Neural cell (in vitro differentiated cells): ENCODE results near the gene NEURL1. TPM values are rescaled to one million over a fixed set of nuclear protein-coding genes. Genes with fewer than 3 reads are reported as not detected.

Experiments
- H2AFZ ChIP-seq: fragments of 200-600, 300-800 bp; sonication (generic), shearing (Covaris generic); 2 replicates; pipeline ENCODE4 v1.6.0; 2014; ENCODE audit warnings: low read depth, mild to moderate bottlenecking, antibody characterized with exemption, low read length, moderate library complexity
- H3F3A ChIP-seq: fragments of 200-600 bp; shearing (Covaris generic); 2 replicates; pipeline ENCODE4 v1.6.1; 2016; ENCODE audit warnings: mild to moderate bottlenecking, moderate library complexity, mixed read lengths, antibody characterized with exemption, low read length; ENCODE audit not compliant: insufficient read depth, poor library complexity, severe bottlenecking
- H3K27ac ChIP-seq: fragments of 200-600, 300-800 bp; sonication (generic), shearing (Covaris generic); 2 replicates; pipeline ENCODE4 v1.5.1; 2014; ENCODE audit warnings: mild to moderate bottlenecking, low read length, moderate library complexity
- H3K27me3 ChIP-seq: fragments of 300-800, 200-600 bp; sonication (generic), shearing (Covaris generic); 2 replicates; pipeline ENCODE4 v1.6.0; 2014; ENCODE audit warnings: mild to moderate bottlenecking, low read depth, low read length, moderate library complexity; ENCODE audit not compliant: insufficient read depth
- H3K36me3 ChIP-seq: fragments of 300-800, 200-600 bp; sonication (generic), shearing (Covaris generic); 2 replicates; pipeline ENCODE4 v1.5.1; 2014; ENCODE audit warnings: mild to moderate bottlenecking, antibody characterized with exemption, low read length, moderate library complexity; ENCODE audit not compliant: insufficient read depth
- H3K4me2 ChIP-seq: fragments of 300-800, 200-600 bp; sonication (generic), shearing (Covaris generic); 2 replicates; pipeline ENCODE4 v1.6.0; 2014; ENCODE audit warnings: mild to moderate bottlenecking, low read length
- H3K4me3 ChIP-seq: fragments of 300-800, 200-600 bp; sonication (generic), shearing (Covaris generic); 2 replicates; pipeline ENCODE4 v1.5.1; 2014; ENCODE audit warnings: mild to moderate bottlenecking, low read length, moderate library complexity
- H3K79me2 ChIP-seq: fragments of 200-600 bp; shearing (Covaris generic); replicated peaks from 2 replicates; pipeline ENCODE4 v1.6.0; 2014; ENCODE audit warnings: mild to moderate bottlenecking, low read length, moderate library complexity; ENCODE audit not compliant: insufficient read depth
- H3K9ac ChIP-seq: fragments of 300-800, 200-600 bp; sonication (generic), shearing (Covaris generic); 2 replicates; pipeline ENCODE4 v1.6.1; 2016; ENCODE audit warnings: mild to moderate bottlenecking, low read length, mixed read lengths
- H3K9me2 ChIP-seq: fragments of 200-600 bp; shearing (Covaris generic); 2 replicates; pipeline ENCODE4 v1.6.1; 2016; ENCODE audit warnings: mild to moderate bottlenecking, low read length, mixed read lengths; ENCODE audit not compliant: insufficient read depth
- H3K9me3 ChIP-seq: fragments of 200-600, 300-800 bp; sonication (generic), shearing (Covaris generic); 2 replicates; pipeline ENCODE4 v1.6.1; 2016; ENCODE audit warnings: mild to moderate bottlenecking, mixed run types, low read length, moderate library complexity, mixed read lengths
- H4K20me1 ChIP-seq: fragments of 200-600 bp; shearing (Covaris generic); 2 replicates; pipeline ENCODE4 v1.6.1; 2016; ENCODE audit warnings: mild to moderate bottlenecking, mixed run types; ENCODE audit not compliant: insufficient read depth
- EP300 ChIP-seq: fragments of 450-650 bp; conservative IDR thresholded peaks from 2 replicates; pipeline ENCODE4 v1.6.1; 2014; ENCODE audit warnings: antibody characterized with exemption, mild to moderate bottlenecking, moderate library complexity; ENCODE audit not compliant: poor library complexity, severe bottlenecking
- EZH2 ChIP-seq: fragments of 200-600, 300-800 bp; shearing (Covaris generic), sonication (generic); IDR thresholded peaks from 2 replicates; pipeline ENCODE4 v1.6.1; 2014; ENCODE audit warnings: antibody characterized with exemption, low read length, borderline replicate concordance, mild to moderate bottlenecking; ENCODE audit not compliant: insufficient read depth, poor library complexity, severe bottlenecking
- MXI1 ChIP-seq: fragments of 450-650 bp; conservative IDR thresholded peaks from 2 replicates; pipeline ENCODE4 v1.6.1; 2014; ENCODE audit warnings: antibody characterized with exemption, mild to moderate bottlenecking; ENCODE audit not compliant: poor library complexity, severe bottlenecking
- POLR2AphosphoS5 ChIP-seq: IDR thresholded peaks from 2 replicates; pipeline ENCODE4 v1.6.1; 2012
- RAD21 ChIP-seq: fragments of 450-650 bp; conservative IDR thresholded peaks from 2 replicates; pipeline ENCODE4 v1.6.1; 2014; ENCODE audit warnings: antibody characterized with exemption, mild to moderate bottlenecking, moderate library complexity
- SMC3 ChIP-seq: fragments of 450-650 bp; conservative IDR thresholded peaks from 2 replicates; pipeline ENCODE4 v1.6.1; 2014; ENCODE audit warnings: antibody characterized with exemption, mild to moderate bottlenecking, moderate library complexity; ENCODE audit not compliant: poor library complexity
- TAF1 ChIP-seq: IDR thresholded peaks from 2 replicates; pipeline ENCODE4 v1.6.1; 2012; ENCODE audit warnings: low read depth
- polyA plus RNA-seq: library from polyadenylated mRNA; depleted of rRNA; stranded (reverse); fragments of >200 nt; gene quantifications from 2 replicates; pipeline ENCODE4 v1.2.3, GENCODE V29; 2014
- TF ChIP-seq, protein P1 (sequence below): fragments of 450-650 bp; IDR thresholded peaks from 2 replicates; pipeline ENCODE4 v1.5.1; 2014; ENCODE audit warnings: antibody characterized with exemption, mild to moderate bottlenecking, moderate library complexity; ENCODE audit not compliant: poor library complexity, severe bottlenecking
- TF ChIP-seq, protein P2 (sequence below): IDR thresholded peaks from 2 replicates; pipeline ENCODE4 v1.6.1; 2012; ENCODE audit warnings: borderline replicate concordance

Gene NEURL1
- polyA plus RNA-seq, 1 donor from 2014 or later, result 12.3 TPM

DNA sequence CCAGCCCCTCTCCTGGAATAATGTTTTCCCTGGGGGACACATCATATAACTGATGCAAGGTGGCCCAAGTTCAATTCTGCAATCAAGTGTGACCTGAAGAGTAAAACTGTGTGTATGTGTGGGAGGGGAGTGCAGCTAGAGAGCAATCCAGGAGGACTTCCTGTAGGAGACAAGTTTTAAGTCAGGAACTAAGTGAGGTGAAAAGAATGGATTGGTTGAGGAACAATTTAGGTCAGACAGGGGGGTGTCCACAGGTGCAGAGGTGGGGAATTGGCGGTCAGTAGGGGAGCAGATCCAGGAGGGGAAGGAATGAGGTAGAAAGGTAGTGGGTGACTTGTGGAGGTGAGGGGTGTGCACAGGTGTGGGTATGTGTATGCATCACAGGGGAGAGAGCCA lies 82.6 kb downstream of the NEURL1 start:
- no peak overlapping the region for H3K27ac ChIP-seq
- H3K27me3 ChIP-seq, result no peaks in the 10 kb centered on the region
- H4K20me1 ChIP-seq, result no peaks in the 10 kb centered on the region
- H3K4me3 ChIP-seq, result no peak overlapping the region
- no peak overlapping the region for H3K9ac ChIP-seq
- H2AFZ ChIP-seq, result no peak overlapping the region
- no peaks in the 10 kb centered on the region for H3F3A ChIP-seq
- H3K9me2 ChIP-seq, result no peaks in the 10 kb centered on the region
- no peak overlapping the region for H3K4me2 ChIP-seq
- no peaks in the 10 kb centered on the region for H3K9me3 ChIP-seq
- TF ChIP-seq SMC3, result no peak
- no peak for TF ChIP-seq EZH2
- TF ChIP-seq, protein P1, sequence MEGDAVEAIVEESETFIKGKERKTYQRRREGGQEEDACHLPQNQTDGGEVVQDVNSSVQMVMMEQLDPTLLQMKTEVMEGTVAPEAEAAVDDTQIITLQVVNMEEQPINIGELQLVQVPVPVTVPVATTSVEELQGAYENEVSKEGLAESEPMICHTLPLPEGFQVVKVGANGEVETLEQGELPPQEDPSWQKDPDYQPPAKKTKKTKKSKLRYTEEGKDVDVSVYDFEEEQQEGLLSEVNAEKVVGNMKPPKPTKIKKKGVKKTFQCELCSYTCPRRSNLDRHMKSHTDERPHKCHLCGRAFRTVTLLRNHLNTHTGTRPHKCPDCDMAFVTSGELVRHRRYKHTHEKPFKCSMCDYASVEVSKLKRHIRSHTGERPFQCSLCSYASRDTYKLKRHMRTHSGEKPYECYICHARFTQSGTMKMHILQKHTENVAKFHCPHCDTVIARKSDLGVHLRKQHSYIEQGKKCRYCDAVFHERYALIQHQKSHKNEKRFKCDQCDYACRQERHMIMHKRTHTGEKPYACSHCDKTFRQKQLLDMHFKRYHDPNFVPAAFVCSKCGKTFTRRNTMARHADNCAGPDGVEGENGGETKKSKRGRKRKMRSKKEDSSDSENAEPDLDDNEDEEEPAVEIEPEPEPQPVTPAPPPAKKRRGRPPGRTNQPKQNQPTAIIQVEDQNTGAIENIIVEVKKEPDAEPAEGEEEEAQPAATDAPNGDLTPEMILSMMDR, result no peak
- no peak for TF ChIP-seq EP300
- no peak for TF ChIP-seq MXI1
- TF ChIP-seq RAD21, result no peak
- no peak for TF ChIP-seq POLR2AphosphoS5
- TF ChIP-seq, protein P2, sequence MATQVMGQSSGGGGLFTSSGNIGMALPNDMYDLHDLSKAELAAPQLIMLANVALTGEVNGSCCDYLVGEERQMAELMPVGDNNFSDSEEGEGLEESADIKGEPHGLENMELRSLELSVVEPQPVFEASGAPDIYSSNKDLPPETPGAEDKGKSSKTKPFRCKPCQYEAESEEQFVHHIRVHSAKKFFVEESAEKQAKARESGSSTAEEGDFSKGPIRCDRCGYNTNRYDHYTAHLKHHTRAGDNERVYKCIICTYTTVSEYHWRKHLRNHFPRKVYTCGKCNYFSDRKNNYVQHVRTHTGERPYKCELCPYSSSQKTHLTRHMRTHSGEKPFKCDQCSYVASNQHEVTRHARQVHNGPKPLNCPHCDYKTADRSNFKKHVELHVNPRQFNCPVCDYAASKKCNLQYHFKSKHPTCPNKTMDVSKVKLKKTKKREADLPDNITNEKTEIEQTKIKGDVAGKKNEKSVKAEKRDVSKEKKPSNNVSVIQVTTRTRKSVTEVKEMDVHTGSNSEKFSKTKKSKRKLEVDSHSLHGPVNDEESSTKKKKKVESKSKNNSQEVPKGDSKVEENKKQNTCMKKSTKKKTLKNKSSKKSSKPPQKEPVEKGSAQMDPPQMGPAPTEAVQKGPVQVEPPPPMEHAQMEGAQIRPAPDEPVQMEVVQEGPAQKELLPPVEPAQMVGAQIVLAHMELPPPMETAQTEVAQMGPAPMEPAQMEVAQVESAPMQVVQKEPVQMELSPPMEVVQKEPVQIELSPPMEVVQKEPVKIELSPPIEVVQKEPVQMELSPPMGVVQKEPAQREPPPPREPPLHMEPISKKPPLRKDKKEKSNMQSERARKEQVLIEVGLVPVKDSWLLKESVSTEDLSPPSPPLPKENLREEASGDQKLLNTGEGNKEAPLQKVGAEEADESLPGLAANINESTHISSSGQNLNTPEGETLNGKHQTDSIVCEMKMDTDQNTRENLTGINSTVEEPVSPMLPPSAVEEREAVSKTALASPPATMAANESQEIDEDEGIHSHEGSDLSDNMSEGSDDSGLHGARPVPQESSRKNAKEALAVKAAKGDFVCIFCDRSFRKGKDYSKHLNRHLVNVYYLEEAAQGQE, result no peak
- no peak for TF ChIP-seq TAF1
- H3K79me2 ChIP-seq, result no peaks in the 10 kb centered on the region
- H3K36me3 ChIP-seq, result no peaks in the 10 kb centered on the region

DNA sequence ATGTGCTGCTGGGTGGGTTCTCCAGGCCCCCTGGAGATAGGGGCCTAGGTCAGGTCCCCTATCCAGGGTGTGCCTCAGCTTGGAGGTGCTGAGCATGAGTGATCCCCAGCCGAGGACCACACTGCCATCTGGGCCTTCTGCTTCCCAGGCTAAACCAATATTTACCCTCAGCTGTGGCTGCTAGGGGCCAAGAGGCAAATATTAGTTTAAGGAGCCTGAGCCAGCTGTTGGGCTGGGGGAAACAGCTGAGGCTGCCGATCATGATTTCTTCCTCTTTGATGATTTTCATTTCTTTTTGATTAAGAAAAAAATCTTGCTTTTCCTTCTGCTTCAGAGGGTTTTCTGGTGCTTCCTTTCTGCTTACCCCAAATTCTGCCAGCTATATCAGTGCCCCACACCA lies 83.4 kb downstream of the NEURL1 start:
- Histone ChIP-seq H3K9me2 (no peaks in the 10 kb centered on the region), H3F3A (no peaks in the 10 kb centered on the region), H3K4me2 (no peak overlapping the region), H4K20me1 (no peaks in the 10 kb centered on the region), H3K4me3 (no peak overlapping the region), H3K79me2 (no peaks in the 10 kb centered on the region), H3K36me3 (no peaks in the 10 kb centered on the region), H3K27me3 (no peaks in the 10 kb centered on the region), H3K9me3 (no peaks in the 10 kb centered on the region), H2AFZ (no peak overlapping the region), H3K9ac (no peak overlapping the region), H3K27ac (no peak overlapping the region)
- TF ChIP-seq EZH2 (no peak), RAD21 (no peak), EP300 (no peak), TAF1 (no peak), SMC3 (no peak), MXI1 (no peak), POLR2AphosphoS5 (no peak)
- TF ChIP-seq, protein P1, result no peak
- TF ChIP-seq, protein P2, result no peak
